ENCODE measurements around the gene FAM3B.
A peak's percentile ranks its signal among the peaks of the same experiment; 100 is the strongest.

The FAM3B gene

DNA sequence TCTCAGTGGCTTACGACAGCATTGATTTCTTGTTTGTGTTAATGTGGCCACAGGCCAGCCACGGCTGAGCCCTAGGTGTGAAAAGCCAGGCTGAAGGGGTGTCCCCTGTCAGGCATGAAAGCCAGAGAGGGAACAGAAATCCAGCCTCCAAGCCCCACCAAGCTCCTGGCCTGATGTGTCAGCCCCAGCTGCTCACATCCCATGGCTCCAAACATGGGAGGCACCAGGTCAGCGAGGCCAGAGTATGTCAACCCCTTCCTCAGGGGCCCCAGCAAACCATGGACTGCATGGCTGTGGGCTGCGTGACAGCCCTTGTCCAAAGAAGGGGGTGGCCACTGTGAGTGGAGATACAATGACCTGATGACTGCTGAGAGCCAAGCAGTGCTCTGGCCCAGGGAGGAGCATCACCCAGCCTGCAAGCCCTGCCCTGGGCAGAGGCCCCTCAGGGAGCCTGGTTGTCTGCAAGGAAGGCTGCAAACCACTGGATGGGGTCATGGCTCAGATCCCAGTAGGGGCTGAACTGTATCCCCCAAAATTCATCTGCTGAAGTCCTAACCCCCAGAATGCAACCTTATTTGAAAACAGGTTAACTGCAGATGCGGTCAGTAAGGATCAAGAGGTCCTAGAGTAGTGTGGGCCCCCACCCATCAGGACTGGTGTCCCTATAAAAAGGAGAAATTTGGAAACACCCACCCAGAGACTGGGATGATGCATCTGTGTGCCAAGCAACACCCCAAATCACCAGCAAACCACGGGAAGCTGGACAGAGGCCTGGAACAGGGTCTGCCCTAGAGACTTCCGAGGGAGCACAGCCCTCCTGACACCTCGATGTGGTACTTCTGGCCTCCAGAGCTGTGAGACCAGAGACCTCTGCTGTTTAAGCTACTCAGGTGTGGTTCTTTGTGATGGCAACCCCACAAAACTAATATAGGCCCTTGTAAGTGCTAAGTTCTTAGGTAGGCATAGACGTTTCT, 41.9 kb downstream of the FAM3B start:
- TF ChIP-seq CEBPB (IDR thresholded peaks at IDR 0.05), result no peak

- TF ChIP-seq TAF1 (IDR thresholded peaks at IDR 0.05; ENCODE audit: low read depth) (no peak), EP300 (IDR thresholded peaks at IDR 0.05; ENCODE audit: borderline replicate concordance) (no peak), YY1 (IDR thresholded peaks at IDR 0.05; ENCODE audit: low read depth) (no peak), CEBPB (IDR thresholded peaks at IDR 0.05) (no peak), TCF12 (IDR thresholded peaks at IDR 0.05; ENCODE audit: low read depth) (no peak), REST (IDR thresholded peaks at IDR 0.05; ENCODE audit: low read depth) (no peak), MAX (IDR thresholded peaks at IDR 0.05) (no peak)
Observed at GRCh38 chr21:41359286-41359685, 42.7 kb downstream of the FAM3B start.

- TF ChIP-seq TAF1 (IDR thresholded peaks at IDR 0.05; ENCODE audit: low read depth) (no peak), ZBTB7A (IDR thresholded peaks at IDR 0.05; ENCODE audit: low read depth) (no peak), RAD21 (IDR thresholded peaks at IDR 0.05; ENCODE audit: low read depth) (peak; percentile 63), CEBPB (IDR thresholded peaks at IDR 0.05) (no peak)
Observed at GRCh38 chr21:41360072-41360821, 43.6 kb downstream of the FAM3B start.

GRCh38 chr21:41361053-41361785, 44.6 kb downstream of the FAM3B start:
- no peak for TF ChIP-seq CEBPB (IDR thresholded peaks at IDR 0.05)
- TF ChIP-seq USF1 (IDR thresholded peaks at IDR 0.05), result no peak
- TF ChIP-seq EP300 (IDR thresholded peaks at IDR 0.05; ENCODE audit: borderline replicate concordance), result no peak
- TF ChIP-seq TEAD4 (IDR thresholded peaks at IDR 0.05), result no peak
- no peak for TF ChIP-seq REST (IDR thresholded peaks at IDR 0.05; ENCODE audit: low read depth)
- no peak for TF ChIP-seq ZBTB7A (IDR thresholded peaks at IDR 0.05; ENCODE audit: low read depth)
- TF ChIP-seq NFIC (IDR thresholded peaks at IDR 0.05), result no peak

DNA sequence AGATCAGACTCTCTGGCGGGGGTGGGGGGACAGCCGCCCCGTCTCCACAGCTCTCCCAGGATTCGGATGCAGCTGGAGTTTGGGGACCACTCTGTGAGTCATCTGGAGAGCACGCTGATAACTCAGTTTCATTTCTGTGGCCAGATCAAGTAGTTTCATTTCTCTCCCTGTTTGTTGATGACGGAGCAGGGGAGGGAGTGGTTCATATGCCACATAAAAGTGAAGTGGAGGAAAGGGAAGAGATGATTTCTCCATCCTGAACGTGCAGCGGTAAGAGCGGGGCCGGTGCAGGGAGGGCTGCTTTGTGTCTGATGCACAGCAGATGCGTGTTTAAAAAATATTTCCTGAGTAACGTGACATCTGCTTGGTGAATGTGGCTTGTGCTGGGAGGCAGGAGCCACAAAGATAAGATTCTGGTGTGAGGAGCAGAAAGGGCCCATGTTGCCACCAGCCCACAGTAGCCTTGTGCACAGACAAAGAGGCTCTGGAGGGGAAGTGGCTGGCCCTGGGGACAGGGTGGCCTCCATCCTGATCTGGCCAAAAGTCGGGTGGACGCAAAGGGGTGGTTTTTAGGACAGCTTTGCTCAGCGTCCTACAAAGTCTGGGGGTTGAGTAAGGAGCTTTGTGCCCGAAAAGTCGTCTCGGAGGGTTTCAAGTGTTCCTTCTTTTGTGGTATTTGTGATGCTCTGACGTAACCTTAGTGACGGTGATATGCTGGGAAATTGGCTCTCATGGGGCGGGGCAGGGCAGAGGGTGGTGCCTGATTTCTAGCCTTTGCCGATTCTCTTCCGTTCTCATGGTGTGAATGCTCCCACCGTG, 45.4 kb downstream of the FAM3B start, which contains the start of gene MX2:
TSS of gene MX2 (plus strand) at position 242 of the 819 bp plus-strand sequence. CDS start 14,880 bp downstream, outside the sequence.
- TF ChIP-seq CREB1 (IDR thresholded peaks at IDR 0.05; ENCODE audit: low read depth) (no peak), NFIC (IDR thresholded peaks at IDR 0.05) (no peak), TCF12 (IDR thresholded peaks at IDR 0.05; ENCODE audit: low read depth) (no peak), USF1 (IDR thresholded peaks at IDR 0.05) (no peak), FOXM1 (IDR thresholded peaks at IDR 0.05; ENCODE audit: borderline replicate concordance, low read depth) (no peak), TAF1 (IDR thresholded peaks at IDR 0.05; ENCODE audit: low read depth) (no peak), TEAD4 (IDR thresholded peaks at IDR 0.05) (no peak), MAX (IDR thresholded peaks at IDR 0.05) (no peak), YY1 (IDR thresholded peaks at IDR 0.05; ENCODE audit: low read depth) (no peak), ZBTB7A (IDR thresholded peaks at IDR 0.05; ENCODE audit: low read depth) (no peak), EGR1 (IDR thresholded peaks at IDR 0.05) (no peak), CEBPB (IDR thresholded peaks at IDR 0.05) (no peak), EP300 (IDR thresholded peaks at IDR 0.05; ENCODE audit: borderline replicate concordance) (no peak), REST (IDR thresholded peaks at IDR 0.05; ENCODE audit: low read depth) (no peak), RAD21 (IDR thresholded peaks at IDR 0.05; ENCODE audit: low read depth) (no peak)
